ENCODE results near the gene ZNF280B.

ZNF280B gene

GRCh38 chr22:22454997-22455396 lies 53.5 kb downstream of the ZNF280B start:
- Histone ChIP-seq H3K27ac (no peak overlapping the region), H3K9ac (no peak overlapping the region), H3K79me2 (ENCODE audit: insufficient read depth, low read depth) (no peaks in the 10 kb centered on the region), H2AFZ (ENCODE audit: low read depth) (no peak overlapping the region), H3K4me1 (ENCODE audit: low read depth, poor library complexity, severe bottlenecking) (no peaks in the 10 kb centered on the region), H3K36me3 (ENCODE audit: insufficient read depth) (no peaks in the 10 kb centered on the region), H3K4me3 (IDR thresholded peaks at IDR 0.05; ENCODE audit: insufficient read depth, low read depth, low read length) (no peak overlapping the region), H3K27me3 (ENCODE audit: insufficient read depth, low read depth) (no peaks in the 10 kb centered on the region), H4K20me1 (ENCODE audit: insufficient read depth) (no peaks in the 10 kb centered on the region), H3K4me2 (no peak overlapping the region)
- TF ChIP-seq CTCF (conservative IDR thresholded peaks at IDR 0.05; ENCODE audit: low read depth, low read length): no peak

DNA sequence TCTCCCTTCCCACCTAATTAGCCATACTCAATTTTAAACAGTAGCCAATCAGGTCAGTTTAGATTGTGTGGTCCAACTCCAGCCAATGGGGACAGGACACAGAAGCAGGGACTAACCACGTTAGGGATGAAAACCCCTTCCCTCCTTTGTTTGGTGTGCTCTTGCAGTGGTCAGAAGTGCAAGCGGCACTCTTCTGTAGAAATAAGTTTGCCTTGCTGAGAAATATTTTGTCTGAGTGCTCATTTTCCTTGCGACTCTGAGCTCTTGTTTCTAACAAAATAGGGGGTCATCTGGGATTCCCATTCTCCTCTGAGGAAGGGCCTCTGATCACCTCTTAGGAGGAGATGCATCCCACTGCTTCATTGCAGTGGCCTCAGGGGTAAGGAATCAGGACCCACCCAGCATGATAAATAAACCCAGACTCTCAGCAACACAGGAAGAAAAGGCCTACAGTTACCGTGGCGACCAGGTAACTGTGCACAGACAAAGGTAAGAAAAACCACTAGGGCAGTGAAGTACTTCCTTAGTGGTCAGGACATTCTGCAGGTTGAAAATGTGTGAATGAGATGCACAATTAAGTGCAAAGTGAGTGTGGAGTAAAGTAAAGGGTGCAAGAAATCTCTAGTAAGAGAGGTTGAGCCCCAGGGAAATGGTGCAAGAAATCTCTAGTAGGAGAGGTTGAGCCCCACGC lies 55.4 kb downstream of the ZNF280B start:
- Histone ChIP-seq H2AFZ (ENCODE audit: low read depth) (no peak overlapping the region), H3K4me3 (IDR thresholded peaks at IDR 0.05; ENCODE audit: insufficient read depth, low read depth, low read length) (no peak overlapping the region), H3K4me1 (ENCODE audit: low read depth, poor library complexity, severe bottlenecking) (no peaks in the 10 kb centered on the region), H3K79me2 (ENCODE audit: insufficient read depth, low read depth) (no peaks in the 10 kb centered on the region), H3K4me2 (no peak overlapping the region), H3K27ac (no peak overlapping the region), H3K27me3 (ENCODE audit: insufficient read depth, low read depth) (no peaks in the 10 kb centered on the region), H4K20me1 (ENCODE audit: insufficient read depth) (no peaks in the 10 kb centered on the region), H3K36me3 (ENCODE audit: insufficient read depth) (no peaks in the 10 kb centered on the region), H3K9ac (no peak overlapping the region)
- no peak for TF ChIP-seq CTCF (conservative IDR thresholded peaks at IDR 0.05; ENCODE audit: low read depth, low read length)

DNA sequence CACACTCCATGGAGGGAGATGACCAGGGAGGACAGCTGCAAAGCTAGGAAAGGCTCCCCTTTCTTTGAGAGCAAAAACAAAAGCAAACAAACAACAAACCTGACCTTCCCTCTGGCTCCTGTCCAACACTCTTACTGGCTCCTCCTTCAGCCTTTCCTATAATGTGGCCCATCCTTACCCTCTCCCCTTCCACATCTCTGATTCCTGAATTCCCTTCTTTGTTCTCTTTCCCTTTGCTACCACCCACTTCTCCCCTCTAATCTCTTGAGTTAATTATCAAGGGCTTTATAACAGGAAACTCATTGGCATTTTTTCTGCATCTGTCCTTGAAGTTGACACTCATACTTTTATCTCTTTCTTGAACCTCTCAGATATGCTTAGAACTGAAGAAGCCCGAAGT lies 56.3 kb downstream of the ZNF280B start:
- H3K4me2 ChIP-seq: no peak overlapping the region
- H3K4me1 ChIP-seq (ENCODE audit: low read depth, poor library complexity, severe bottlenecking): no peaks in the 10 kb centered on the region
- H2AFZ ChIP-seq (ENCODE audit: low read depth): no peak overlapping the region
- H3K4me3 ChIP-seq (IDR thresholded peaks at IDR 0.05; ENCODE audit: insufficient read depth, low read depth, low read length): no peak overlapping the region
- no peak overlapping the region for H3K27ac ChIP-seq
- H4K20me1 ChIP-seq (ENCODE audit: insufficient read depth): no peaks in the 10 kb centered on the region
- TF ChIP-seq CTCF (conservative IDR thresholded peaks at IDR 0.05; ENCODE audit: low read depth, low read length): no peak
- no peaks in the 10 kb centered on the region for H3K27me3 ChIP-seq (ENCODE audit: insufficient read depth, low read depth)
- H3K9ac ChIP-seq: no peak overlapping the region
- H3K79me2 ChIP-seq (ENCODE audit: insufficient read depth, low read depth): no peaks in the 10 kb centered on the region
- H3K36me3 ChIP-seq (ENCODE audit: insufficient read depth): no peaks in the 10 kb centered on the region

DNA sequence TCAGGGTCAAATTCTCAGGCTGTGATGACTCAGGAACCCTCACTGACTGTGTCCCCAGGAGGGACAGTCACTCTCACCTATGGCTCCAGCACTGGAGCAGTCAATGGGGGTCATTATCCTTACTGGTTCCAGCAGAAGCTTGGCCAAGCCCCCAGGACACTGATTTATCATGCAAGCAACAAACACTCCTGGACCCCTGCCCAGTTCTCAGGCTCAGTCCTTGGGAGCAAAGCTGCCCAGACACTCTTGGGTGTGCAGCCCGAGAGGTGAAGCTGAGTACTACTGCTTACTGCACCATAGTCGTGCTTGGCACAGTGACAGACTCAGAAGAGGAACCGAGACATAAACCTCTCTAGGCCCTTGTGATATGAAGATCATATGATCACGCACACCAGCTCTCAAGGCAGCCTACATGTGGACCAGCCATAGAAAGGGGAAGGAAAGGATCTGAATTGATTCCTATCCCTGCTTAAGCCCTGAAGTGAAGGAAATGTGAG lies 58.2 kb downstream of the ZNF280B start:
- Histone ChIP-seq H4K20me1 (ENCODE audit: insufficient read depth) (no peaks in the 10 kb centered on the region), H3K27me3 (ENCODE audit: insufficient read depth, low read depth) (no peaks in the 10 kb centered on the region), H2AFZ (ENCODE audit: low read depth) (no peak overlapping the region), H3K4me2 (no peak overlapping the region), H3K9ac (no peak overlapping the region), H3K27ac (no peak overlapping the region), H3K79me2 (ENCODE audit: insufficient read depth, low read depth) (no peaks in the 10 kb centered on the region), H3K4me1 (ENCODE audit: low read depth, poor library complexity, severe bottlenecking) (no peaks in the 10 kb centered on the region), H3K4me3 (IDR thresholded peaks at IDR 0.05; ENCODE audit: insufficient read depth, low read depth, low read length) (no peak overlapping the region), H3K36me3 (ENCODE audit: insufficient read depth) (no peaks in the 10 kb centered on the region)
- no peak for TF ChIP-seq CTCF (conservative IDR thresholded peaks at IDR 0.05; ENCODE audit: low read depth, low read length)

Data from KMS-11 (cell line).